K562 (cell line): ENCODE results near the gene MRPL16. TPM values are rescaled to one million over a fixed set of nuclear protein-coding genes. Genes with fewer than 3 reads are reported as not detected.

Experiments
- ATAC-seq: fragments of 200-7000 bp; cut with Tn5 transposase; 3 replicates; pipeline ENCODE4 v1.9.1; 2020; ENCODE audit warnings: moderate library complexity
- BruUV-seq: library from RNA; stranded (reverse); fragments of 400-500 nt; replicated peaks from 2 replicates; lab custom pipeline; 2021; lab: Mats Ljungman, UMichigan
- CTCF ChIA-PET: fragments of 300-600 bp; formaldehyde crosslinking; extraction: SDS; loops from one replicate; lab custom pipeline; 2021; ENCODE audit warnings: low intra/inter-chr PET ratio; lab: Yijun Ruan, JAX
- POLR2A ChIA-PET: fragments of 300-600, 350-650 bp; sonication (Branson Sonifier 250); formaldehyde crosslinking; extraction: SDS; loops from one replicate; lab custom pipeline; 2021; ENCODE audit warnings: antibody characterized with exemption, inconsistent platforms; lab: Yijun Ruan, JAX
- DNase-seq, 4 experiments: peaks; one replicate each; pipeline versions ENCODE4 v3.0.0 to v3.0.0-alpha.2; 2011 to 2018; ENCODE audit warnings: low spot score in 3 of 4, mixed read lengths in 3 of 4; ENCODE audit errors: extremely low read depth in 1 of 4
- FAIRE-seq: peaks from 2 replicates; lab custom pipeline; 2011; peaks lifted over from hg19 to GRCh38; lab: Jason Lieb, UNC
- H2AFZ ChIP-seq: 2 replicates; pipeline ENCODE4 v1.6.0; 2011; ENCODE audit warnings: low read depth, low read length, control low read depth, inconsistent platforms
- H3K27ac ChIP-seq: fragments of 200-600 bp; 3 replicates; pipeline ENCODE4 v1.8.0; 2011; ENCODE audit warnings: low read depth, mild to moderate bottlenecking, control low read depth, inconsistent platforms, low read length, moderate library complexity, mixed read lengths; ENCODE audit errors: extremely low read depth
- H3K27me3 ChIP-seq, 2 experiments: fragments of 300-600 bp in 1 of 2; 2 replicates in 1 of 2; 3 replicates in 1 of 2; pipeline versions ENCODE4 v1.6.0 to v1.8.0; 2011; ENCODE audit warnings: inconsistent platforms in 2 of 2, low read length in 2 of 2, mild to moderate bottlenecking in 1 of 2, mixed read lengths in 1 of 2, moderate library complexity in 1 of 2; ENCODE audit not compliant: control insufficient read depth in 2 of 2, insufficient read depth in 2 of 2
- H3K36me3 ChIP-seq: fragments of 300-600 bp; 3 replicates; pipeline ENCODE4 v1.8.0; 2011; ENCODE audit warnings: mild to moderate bottlenecking, low read length, inconsistent platforms; ENCODE audit not compliant: control insufficient read depth, insufficient read depth
- H3K4me1 ChIP-seq, 2 experiments: fragments of 200-600 bp in 1 of 2; replicated peaks in 1 of 2; 2 replicates in 1 of 2; 3 replicates in 1 of 2; pipeline versions ENCODE4 v1.5.1 to v1.8.0; 2011; ENCODE audit warnings: inconsistent platforms in 2 of 2, low read length in 2 of 2, mild to moderate bottlenecking in 1 of 2, mixed read lengths in 1 of 2, moderate library complexity in 1 of 2; ENCODE audit not compliant: control insufficient read depth in 2 of 2, insufficient read depth in 2 of 2
- H3K4me2 ChIP-seq: 2 replicates; pipeline ENCODE4 v1.6.1; 2011; ENCODE audit warnings: low read length, control low read depth, inconsistent platforms, mixed read lengths; ENCODE audit not compliant: insufficient read depth
- H3K4me3 ChIP-seq: fragments of 200-600 bp; sonication (generic), shearing (Covaris generic); 2 replicates; pipeline ENCODE4 v1.5.1; 2016; ENCODE audit warnings: control low read depth, inconsistent platforms
- H3K79me2 ChIP-seq: fragments of 200-600 bp; 3 replicates; pipeline ENCODE4 v1.8.0; 2011; ENCODE audit warnings: low read length, inconsistent platforms; ENCODE audit not compliant: control insufficient read depth, insufficient read depth
- H3K9ac ChIP-seq, 2 experiments: 2 replicates each; pipeline versions ENCODE4 v1.6.0 to v1.6.1; 2011; ENCODE audit warnings: low read depth in 2 of 2, low read length in 2 of 2, control low read depth in 1 of 2, inconsistent platforms in 1 of 2, mild to moderate bottlenecking in 1 of 2, mixed read lengths in 1 of 2; ENCODE audit not compliant: insufficient read depth in 1 of 2
- H3K9me1 ChIP-seq: one replicate; pipeline ENCODE4 v1.6.0; 2011; ENCODE audit warnings: inconsistent platforms, mild to moderate bottlenecking, low read length, moderate library complexity; ENCODE audit not compliant: control insufficient read depth, insufficient read depth
- H3K9me3 ChIP-seq: replicated peaks from 2 replicates; pipeline ENCODE4 v1.5.1; 2011; ENCODE audit warnings: low read depth, low read length, inconsistent platforms; ENCODE audit not compliant: control insufficient read depth, insufficient read depth
- H4K20me1 ChIP-seq: replicated peaks from 2 replicates; pipeline ENCODE4 v1.6.1; 2011; ENCODE audit warnings: low read length, inconsistent platforms, mixed read lengths; ENCODE audit not compliant: control insufficient read depth, insufficient read depth
- BRD9 ChIP-seq: fragments of 450-650 bp; IDR thresholded peaks from 2 replicates; pipeline ENCODE4 v1.6.1; 2018; ENCODE audit warnings: low read depth; ENCODE audit not compliant: partially characterized antibody
- MCM7 ChIP-seq, 2 experiments: fragments of 450-650 bp; IDR thresholded peaks; 2 replicates each; pipeline ENCODE4 v1.6.1; 2016 to 2018
- SIX5 ChIP-seq, 2 experiments: IDR thresholded peaks; 2 replicates each; pipeline ENCODE4 v1.6.1; 2011; ENCODE audit warnings: low read length in 2 of 2, borderline replicate concordance in 1 of 2, low read depth in 1 of 2, mild to moderate bottlenecking in 1 of 2, moderate library complexity in 1 of 2; ENCODE audit not compliant: insufficient read depth in 1 of 2
- SMARCC2 ChIP-seq: fragments of 450-650 bp; IDR thresholded peaks from 2 replicates; pipeline ENCODE4 v1.6.1; 2017; ENCODE audit warnings: antibody characterized with exemption, moderate library complexity, mild to moderate bottlenecking, low read depth
- THRAP3 ChIP-seq: fragments of 450-650 bp; IDR thresholded peaks from 2 replicates; pipeline ENCODE4 v1.6.1; 2016; ENCODE audit warnings: mild to moderate bottlenecking, inconsistent platforms, borderline replicate concordance
- ZBTB17 ChIP-seq: fragments of 450-650 bp; formaldehyde crosslinking; IDR thresholded peaks from 2 replicates; pipeline ENCODE4 v1.4.0; 2020; ENCODE audit warnings: mild to moderate bottlenecking
- ZFP1 ChIP-seq: fragments of 450-650 bp; formaldehyde crosslinking; IDR thresholded peaks from 2 replicates; pipeline ENCODE4 v1.4.0; 2020; ENCODE audit warnings: mild to moderate bottlenecking, mixed read lengths
- ZKSCAN3 ChIP-seq: fragments of 250-450 bp; sonication (Bioruptor Pico); IDR thresholded peaks from 2 replicates; pipeline ENCODE4 v1.4.0; 2020
- WGBS: fragments of 100-300 bp; shearing (Covaris generic); methylation state at CpG from one replicate; pipeline ENCODE4 v1.1.6; 2016; ENCODE audit warnings: low coverage, mixed read lengths; ENCODE audit not compliant: insufficient coverage; ENCODE audit errors: missing lambda C conversion rate; 5-methylcytosine and 5-hydroxymethylcytosine counted together
- in situ Hi-C: fragments of 300-500 bp; cut with MboI; formaldehyde crosslinking; loops from 4 replicates; pipeline ENCODE4 v1.15.0; 2018; ENCODE audit warnings: inconsistent platforms, mixed read lengths
- intact Hi-C: fragments of 100-400 bp; cut with micrococcal nuclease; formaldehyde crosslinking; loops from 2 replicates; pipeline ENCODE4 v1.14.2; 2022
- polyA plus RNA-seq, 8 experiments: library from polyadenylated mRNA; depleted of rRNA in 4 of 8; stranded (reverse) in 5 of 8; unstranded in 3 of 8; fragments of >200 nt; fragmentation: Nextera tagmentation in 2 of 8; fragmentation: Illumina TruSeq in 1 of 8; extraction: Ambion mirVana in 2 of 8; extraction: Trizol in 1 of 8; gene quantifications; 2 replicates each; pipeline versions ENCODE4 v1.2.1 to v1.2.3, GENCODE V29; 2011 to 2014; ENCODE audit warnings: inconsistent platforms in 1 of 8, missing spikeins in 1 of 8
- total RNA-seq, 7 experiments: library from RNA; depleted of rRNA in 6 of 7; stranded (reverse); fragments of >200 nt in 6 of 7; fragmentation: Illumina TruSeq in 2 of 7; extraction: Trizol in 2 of 7; gene quantifications; 2 replicates each; pipeline versions ENCODE4 v1.2.1 to v1.2.3, GENCODE V29; 2011 to 2021; ENCODE audit warnings: low replicate concordance in 1 of 7

MRPL16 gene
- total and polyA plus RNA-seq, 9 of the 15 experiments (the other 6 are each of a cell fraction or from before 2014, with no cell fraction given), result 63.3 to 209 (median 157) TPM

GRCh38 chr11:59791639-59792038 lies 18.9 kb downstream of the MRPL16 start:
- intact Hi-C loops (no loop called here), in situ Hi-C loops (no loop called here)
- H3K79me2 ChIP-seq, result no peaks in the 10 kb centered on the region
- H3K9me3 ChIP-seq, result no peaks in the 10 kb centered on the region
- ChIA-PET POLR2A (interaction anchor here (1.1 to 1.4 kb wide), 3 partner anchors 10 to 25 kb away, joined by 3 read pairs; no protein-coding TSS in a partner anchor), CTCF (no interaction called here)
- H3K9ac ChIP-seq, result no peak overlapping the region
- no peak overlapping the region for H3K4me3 ChIP-seq
- H2AFZ ChIP-seq, result no peak overlapping the region
- FAIRE-seq (no peak), ATAC-seq (no peak), DNase-seq (no peak)
- no TSS peak for BruUV-seq
- peaks cover 96% of the 10 kb centered on the region for H3K36me3 ChIP-seq
- no peak overlapping the region for H3K27ac ChIP-seq
- peaks cover 4 to 14% of the 10 kb centered on the region in 2 experiments; a peak in 4 of 5 replicates for H3K4me1 ChIP-seq
- peaks cover 7% of the 10 kb centered on the region; the same call in 1 of the 2 replicates for H4K20me1 ChIP-seq
- peaks cover 4% of the 10 kb centered on the region for H3K9me1 ChIP-seq
- WGBS, result 72% methylated on average over 4 of the region's 4 CpGs
- H3K4me2 ChIP-seq, result no peak overlapping the region
- no peaks in the 10 kb centered on the region for H3K27me3 ChIP-seq
- TF ChIP-seq ZBTB17 (CRISPR knock-in tag) (no peak), SIX5 (IDR thresholded peaks at IDR 0.05; ENCODE audit: borderline replicate concordance in 1 of 2, insufficient read depth in 1 of 2, low read depth in 1 of 2, low read length in 2 of 2) (no peak), MCM7 (IDR thresholded peaks at IDR 0.05) (no peak), ZFP1 (CRISPR knock-in tag) (no peak), THRAP3 (no peak), BRD9 (no peak), SMARCC2 (no peak), ZKSCAN3 (CRISPR knock-in tag) (no peak)
